ENCODE results near the gene PTGDR.

GRCh38 chr14:52258783-52259182 lies 8.7 kb upstream of the PTGDR start:
- no peak for TF ChIP-seq CTCF (IDR thresholded peaks at IDR 0.05)
- TF ChIP-seq POLR2A (IDR thresholded peaks at IDR 0.05; ENCODE audit: low read length), result no peak
- TF ChIP-seq USF2 (IDR thresholded peaks at IDR 0.05), result no peak
- TF ChIP-seq EP300 (IDR thresholded peaks at IDR 0.05), result no peak
- no peak for TF ChIP-seq FOSL2 (IDR thresholded peaks at IDR 0.05)
- no peak for TF ChIP-seq FOSL2 (CRISPR knock-in tag; IDR thresholded peaks at IDR 0.05)
- TF ChIP-seq RCOR1 (IDR thresholded peaks at IDR 0.05; ENCODE audit: low read depth, low read length), result no peak

Measured in A549 (cell line).